ENCODE results near the gene ATP2B3.

The ATP2B3 gene

GRCh38 chrX:153572601-153573000 lies 55.2 kb downstream of the ATP2B3 start:
- no peak for DNase-seq (ENCODE audit: low read depth)

DNA sequence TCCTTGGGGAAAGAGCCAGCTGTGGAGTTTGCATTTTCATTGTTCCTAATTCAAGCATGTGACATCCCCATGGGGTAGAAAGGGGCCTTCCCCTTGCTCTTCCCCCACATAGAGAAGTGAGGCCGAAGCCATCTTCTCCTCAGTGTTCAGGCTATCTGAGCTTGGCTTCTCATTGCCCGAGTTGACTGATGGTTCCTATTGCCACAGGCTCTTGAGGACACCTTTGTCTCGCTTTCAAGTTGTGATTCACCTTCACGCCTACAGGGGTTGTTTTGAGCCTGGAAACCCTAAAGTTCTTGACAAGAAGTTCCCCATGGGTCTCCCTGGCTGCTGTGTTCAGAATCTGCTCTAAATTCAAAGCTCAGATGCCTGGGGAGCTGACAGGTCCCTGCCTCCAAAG lies 56.5 kb downstream of the ATP2B3 start:
- no peak for DNase-seq (ENCODE audit: low read depth)

DNA sequence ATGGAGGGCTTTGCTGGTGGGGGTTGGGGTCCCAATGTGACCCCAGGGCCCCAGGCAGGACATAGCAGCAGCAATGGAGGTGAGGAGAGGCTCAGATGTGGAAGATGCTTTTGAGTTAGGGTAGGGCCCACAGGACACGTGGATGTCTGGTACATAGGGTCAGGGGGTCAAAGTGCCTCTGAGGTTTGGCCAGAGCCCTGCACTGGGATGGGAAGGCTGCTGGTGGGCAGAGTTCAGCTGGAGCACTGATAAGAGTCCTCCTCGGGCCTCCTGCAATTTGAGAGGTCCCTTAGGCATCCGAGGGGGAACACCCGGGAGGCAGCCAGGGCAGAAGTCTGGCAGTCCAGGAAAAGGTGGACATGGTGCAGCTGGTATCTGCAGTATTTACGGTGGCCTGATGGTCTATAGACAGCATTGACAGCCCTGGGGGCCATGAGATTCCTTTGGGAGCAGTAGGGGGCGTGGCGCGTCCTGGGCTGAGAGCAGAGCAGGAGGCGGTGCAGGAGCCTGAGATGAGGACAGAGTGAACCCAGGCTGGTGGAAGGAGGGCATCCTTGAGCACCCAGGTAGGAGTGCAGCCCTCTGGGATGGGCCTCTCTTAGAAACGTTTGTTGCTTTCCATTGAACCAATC lies 58.9 kb downstream of the ATP2B3 start:
- no peak for DNase-seq (ENCODE audit: low read depth)

GRCh38 chrX:153576961-153577360 lies 59.5 kb downstream of the ATP2B3 start:
- no peak for DNase-seq (ENCODE audit: low read depth)

GRCh38 chrX:153578200-153578835 lies 60.9 kb downstream of the ATP2B3 start:
- no peak for DNase-seq (ENCODE audit: low read depth)

GRCh38 chrX:153578889-153579288 lies 61.4 kb downstream of the ATP2B3 start:
- no peak for DNase-seq (ENCODE audit: low read depth)

DNA sequence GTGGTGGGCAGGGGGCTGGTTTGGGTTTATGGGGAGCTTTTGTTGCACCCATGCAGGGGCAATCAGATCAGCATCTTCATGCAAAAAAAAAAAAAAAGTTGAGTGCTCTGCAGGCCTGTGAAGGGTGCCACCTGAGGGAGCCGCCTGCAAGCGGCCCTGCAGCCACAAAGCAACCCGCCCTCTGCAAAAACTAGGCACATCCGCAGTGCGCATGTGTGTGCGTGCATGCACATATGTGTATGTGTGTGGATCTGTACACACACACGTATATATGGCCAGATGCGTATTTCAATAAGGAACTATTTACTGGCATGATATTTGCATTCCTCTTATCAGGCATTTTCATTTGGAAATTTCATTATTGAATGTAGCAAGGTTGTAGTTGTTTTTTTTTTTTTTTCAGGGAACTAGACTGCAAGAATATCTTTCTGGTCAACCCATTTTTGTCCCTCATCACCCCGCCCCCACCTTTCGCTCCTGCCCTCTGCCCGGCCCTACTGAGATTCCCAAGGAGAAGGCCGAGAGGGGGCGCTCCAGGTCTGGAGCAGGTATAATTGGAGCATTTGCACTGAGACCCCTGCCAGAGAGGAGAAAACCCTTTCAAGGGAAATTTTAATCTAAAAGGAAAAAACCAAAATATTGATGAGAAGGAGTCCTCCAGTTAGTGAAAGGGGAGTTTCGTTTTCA lies 63.4 kb downstream of the ATP2B3 start:
- DNase-seq (ENCODE audit: low read depth): no peak

DNA sequence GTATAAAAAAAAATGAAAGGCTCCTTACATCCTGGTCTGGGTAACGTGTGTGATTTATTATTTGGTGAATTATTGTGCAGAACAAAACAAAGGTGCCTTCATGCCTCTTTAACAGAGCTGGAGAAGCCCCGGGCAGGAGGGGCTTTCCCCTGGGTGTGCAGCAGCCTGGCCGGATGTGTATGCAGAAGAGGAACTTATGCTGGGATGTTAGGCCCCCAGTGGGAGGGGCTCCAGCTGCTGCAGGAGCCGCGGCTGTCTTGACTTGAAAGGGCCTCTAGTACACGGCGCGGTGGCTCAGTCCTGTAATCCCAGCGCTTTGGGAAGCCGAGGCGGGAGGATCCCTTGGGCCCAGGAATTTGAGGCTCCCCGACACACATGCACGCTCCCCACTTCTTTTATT lies 65.5 kb downstream of the ATP2B3 start:
- peak; percentile 30 for DNase-seq (ENCODE audit: low read depth)

DNA sequence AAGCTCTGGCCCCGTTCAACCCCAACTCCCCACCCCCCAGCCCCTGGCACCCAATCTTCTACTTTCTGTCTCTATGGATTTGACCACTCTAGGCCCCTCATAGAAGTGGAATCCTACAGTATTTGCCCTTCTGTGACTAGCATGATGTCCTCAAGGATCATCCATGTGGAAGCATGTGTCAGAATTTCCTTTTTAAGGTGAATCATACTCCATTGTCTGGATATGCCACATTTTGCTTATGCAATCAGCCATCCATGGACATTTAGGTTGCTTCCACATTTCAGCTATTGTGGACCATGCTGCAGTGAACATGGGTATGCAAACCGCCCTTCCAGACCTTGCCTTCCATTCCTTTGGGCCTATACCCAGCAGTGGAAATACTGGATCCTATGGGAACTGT lies 66.0 kb downstream of the ATP2B3 start:
- no peak for DNase-seq (ENCODE audit: low read depth)

- no peak for DNase-seq (ENCODE audit: low read depth)
Observed at GRCh38 chrX:153585827-153586226, 68.4 kb downstream of the ATP2B3 start.

DNA sequence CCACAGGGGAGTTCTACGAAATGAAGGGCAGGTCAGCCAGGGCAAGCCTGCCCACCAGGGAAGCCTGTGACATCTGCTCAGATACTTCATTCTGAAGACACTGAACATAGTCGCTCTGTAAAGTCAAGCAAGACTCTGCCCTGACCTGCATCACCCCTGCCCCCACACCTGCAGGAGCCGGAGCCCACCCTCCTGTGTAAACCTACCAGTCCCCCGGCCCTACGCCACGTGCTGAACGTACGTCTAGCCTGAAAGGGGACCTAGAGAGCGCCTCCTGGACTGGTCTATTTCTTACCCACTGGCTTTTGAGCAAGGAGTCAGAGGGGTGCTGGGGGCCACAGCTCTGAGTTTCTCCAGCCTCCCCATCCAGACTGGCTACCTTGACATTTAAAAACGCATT lies 69.9 kb downstream of the ATP2B3 start:
- no peak for DNase-seq (ENCODE audit: low read depth)

DNA sequence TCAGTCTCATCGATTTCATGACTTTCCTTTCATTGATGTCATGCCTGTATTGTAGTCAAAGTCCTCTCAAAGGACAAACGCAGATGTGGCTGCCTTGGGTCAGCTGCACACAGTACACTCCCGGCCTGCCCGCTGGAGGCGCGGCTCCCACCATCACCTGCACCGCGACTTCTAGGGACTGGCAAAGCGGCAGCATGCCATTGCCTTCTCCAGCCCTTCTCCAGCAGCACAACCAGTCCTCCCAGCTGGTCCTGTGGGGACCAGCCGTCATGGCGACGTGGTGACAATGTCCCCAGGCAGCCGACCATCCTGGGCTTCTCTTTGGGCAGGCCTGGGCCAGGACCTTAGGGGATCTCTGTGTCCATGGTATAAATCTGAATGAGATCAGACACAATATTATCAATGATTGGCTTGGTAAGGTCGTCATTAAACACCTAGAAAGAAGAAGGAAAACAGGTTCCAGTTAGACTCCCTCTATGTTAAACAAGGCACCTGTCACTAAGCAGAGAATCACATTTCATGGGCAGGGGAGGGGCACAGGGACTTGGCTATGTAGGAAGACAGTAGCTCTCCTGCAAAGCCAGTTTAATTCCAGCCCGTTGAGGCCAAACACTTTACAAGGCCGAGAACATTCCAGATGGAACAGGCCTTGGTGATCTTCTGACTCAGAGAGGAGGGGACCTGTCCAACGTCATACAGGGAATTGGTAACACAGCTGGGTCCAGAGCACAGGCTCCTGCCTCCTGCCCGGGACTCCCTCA lies 70.8 kb downstream of the ATP2B3 start:
- no peak for DNase-seq (ENCODE audit: low read depth)

GRCh38 chrX:153588782-153589446 lies 71.5 kb downstream of the ATP2B3 start:
- DNase-seq (ENCODE audit: low read depth): no peak

DNA sequence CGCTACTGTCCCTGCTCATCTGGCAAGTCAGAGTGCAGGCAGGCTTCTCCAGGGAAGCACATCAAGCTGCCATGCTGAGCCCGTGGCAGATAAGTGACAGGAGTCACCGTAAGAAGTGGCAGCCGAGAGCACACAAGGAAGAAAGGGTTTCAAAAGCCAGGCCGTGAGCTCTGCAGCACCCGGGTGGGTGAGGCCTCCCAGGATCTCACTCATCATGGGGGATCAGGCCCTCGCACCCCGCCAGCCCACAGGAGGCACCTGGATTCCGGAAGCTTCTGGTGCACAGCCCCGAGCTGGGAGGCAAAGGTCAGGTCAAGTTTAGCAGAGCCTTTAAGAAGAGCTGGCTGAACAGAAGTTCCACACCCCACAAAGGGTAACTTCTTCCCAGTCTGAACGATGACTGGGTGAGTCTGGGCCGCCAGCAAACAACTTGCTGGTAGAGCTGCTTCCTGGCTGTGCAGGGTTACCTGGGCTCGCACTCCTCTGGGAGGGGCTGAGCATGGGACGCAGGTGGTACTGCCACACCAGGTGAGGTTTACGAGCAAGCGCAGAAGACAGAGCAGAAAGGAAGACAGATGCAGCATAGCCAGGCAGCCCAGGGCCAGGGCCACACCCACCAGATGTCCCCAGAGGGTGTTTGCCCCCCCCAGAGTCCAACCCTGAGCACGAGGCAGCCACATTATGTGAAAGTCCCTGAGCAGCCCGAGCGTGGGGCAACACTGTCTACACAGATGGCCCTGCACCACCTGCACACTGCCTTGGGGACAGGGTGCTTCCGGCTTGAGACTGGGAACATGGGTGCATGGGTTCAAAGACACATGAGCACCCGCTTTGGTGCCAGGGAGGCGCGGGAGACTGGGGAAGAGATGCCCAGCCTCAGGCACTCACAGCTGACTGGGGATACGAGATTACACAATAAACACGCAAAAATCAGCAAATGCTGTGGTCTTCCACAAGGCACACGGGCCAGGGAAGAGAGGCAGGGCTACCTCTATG lies 73.8 kb downstream of the ATP2B3 start:
- DNase-seq (ENCODE audit: low read depth): no peak

DNA sequence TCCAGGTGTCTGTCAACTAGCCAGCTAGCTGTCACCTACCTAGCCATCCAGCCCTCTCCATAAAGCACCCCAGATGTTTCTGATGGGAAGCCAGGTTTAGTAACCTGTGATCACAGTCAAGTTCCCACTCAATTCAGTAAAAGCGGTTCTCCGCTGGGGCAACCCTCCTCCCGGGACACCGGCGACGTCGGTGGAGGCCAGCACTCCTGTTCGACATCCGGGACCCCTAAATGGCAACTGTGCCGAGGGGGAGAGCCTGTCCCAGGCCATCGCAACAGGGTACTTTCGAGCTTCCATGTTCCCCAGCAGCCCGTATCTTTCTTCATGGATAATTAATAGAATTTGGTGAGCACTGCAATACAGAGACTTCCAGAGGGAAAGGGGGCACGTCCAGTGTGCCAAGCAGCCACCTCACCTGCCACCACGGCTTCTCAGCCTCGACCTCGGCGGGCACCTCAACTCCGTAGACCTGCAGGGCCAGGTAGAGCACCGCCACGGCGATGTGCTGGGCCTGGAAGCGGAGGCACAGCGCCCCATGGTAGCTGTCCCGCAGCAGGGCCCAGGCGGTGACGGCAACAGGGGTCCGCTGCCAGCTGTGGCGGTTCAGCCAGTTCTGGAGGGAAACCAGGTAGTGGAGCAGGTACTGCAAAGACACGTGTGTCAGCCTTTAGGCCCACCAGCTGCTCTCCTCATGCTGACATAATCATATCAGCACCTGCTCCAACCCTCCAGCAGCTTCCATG lies 74.8 kb downstream of the ATP2B3 start:
- no peak for DNase-seq (ENCODE audit: low read depth)

DNA sequence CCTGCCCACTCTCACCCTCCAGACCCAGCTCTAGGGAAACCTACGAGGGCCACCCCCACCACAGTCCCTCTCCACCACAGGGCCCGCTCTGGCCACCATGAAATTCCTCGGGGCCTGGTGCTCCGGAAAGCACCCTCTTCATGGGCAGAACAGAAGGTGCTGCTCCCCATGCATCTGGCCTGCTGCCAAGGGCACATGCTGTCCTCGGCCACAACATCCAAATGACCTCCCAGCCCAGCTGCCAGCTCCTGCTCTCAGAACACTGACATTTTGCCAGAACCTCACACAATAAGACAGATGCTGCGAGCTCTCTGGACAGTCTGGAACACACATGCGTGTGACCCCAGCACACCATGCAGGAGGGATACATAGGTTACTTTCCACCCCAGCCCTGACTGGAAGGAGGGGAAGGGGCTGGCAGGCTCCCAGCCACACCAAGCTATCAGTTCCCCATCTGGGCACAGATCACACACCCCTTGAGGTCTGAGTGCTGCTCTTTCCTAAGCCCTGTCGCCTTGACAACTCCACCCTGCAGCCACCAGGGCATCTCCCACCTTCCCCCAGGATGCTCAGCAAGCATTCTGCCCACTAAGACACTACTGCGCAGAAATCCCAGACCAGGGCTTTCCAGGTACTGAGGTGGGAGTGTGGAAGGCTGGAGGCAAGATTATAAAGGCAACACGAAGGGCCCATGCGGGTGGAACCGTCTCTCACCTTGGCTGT lies 75.7 kb downstream of the ATP2B3 start:
- DNase-seq (ENCODE audit: low read depth): no peak

- no peak for DNase-seq (ENCODE audit: low read depth)
Observed at GRCh38 chrX:153593811-153594500, 76.5 kb downstream of the ATP2B3 start.

DNA sequence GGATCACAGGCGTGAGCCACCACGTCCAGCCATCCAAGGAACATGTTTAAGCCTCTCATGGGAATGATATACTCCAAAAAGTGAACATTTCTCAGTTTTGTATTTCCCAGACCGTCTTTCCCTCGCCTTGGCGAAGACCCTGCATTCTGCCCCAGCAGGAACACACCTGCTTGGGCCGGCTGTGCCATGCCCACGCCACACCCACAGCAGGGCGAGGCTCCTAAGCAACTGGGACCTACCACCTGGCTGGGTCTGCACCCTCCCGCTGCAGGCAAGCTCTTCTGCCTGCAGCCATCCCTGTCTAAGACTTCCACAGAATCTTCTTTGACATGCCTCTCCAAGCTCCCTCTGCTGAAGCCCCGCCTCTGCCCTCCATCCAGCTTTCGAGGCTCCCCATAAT lies 77.9 kb downstream of the ATP2B3 start:
- no peak for DNase-seq (ENCODE audit: low read depth)
